ENCODE results near the gene IRAK4.

- TF ChIP-seq CTCF (IDR thresholded peaks at IDR 0.05; ENCODE audit: borderline replicate concordance, extremely low read depth, low read length, poor library complexity, severe bottlenecking): no peak
- no peak for TF ChIP-seq EZH2 (IDR thresholded peaks at IDR 0.05; ENCODE audit: borderline replicate concordance, low read depth, low read length, severe bottlenecking)
These were observed 7.9 kb upstream of the IRAK4 start for GRCh38 chr12:43750814-43751213.

Data from DND-41 (cell line).